ENCODE measurements around the gene GPX5. TPM values are rescaled to one million over a fixed set of nuclear protein-coding genes. Genes with fewer than 3 reads are reported as not detected.

Gene GPX5
- polyA plus RNA-seq, 1 donor from 2014 or later: not detected

GRCh38 chr6:28522594-28523240 is 3.0 kb upstream of the GPX5 start:
- Histone ChIP-seq H3K9me3 (ENCODE audit: low read length) (no peaks in the 10 kb centered on the region), H3K79me2 (replicated peaks; ENCODE audit: insufficient read depth, low read length) (no peaks in the 10 kb centered on the region), H2AFZ (ENCODE audit: low read depth, low read length) (no peak overlapping the region), H3K27me3 (ENCODE audit: insufficient read depth, low read depth, low read length) (no peaks in the 10 kb centered on the region), H3K9ac (ENCODE audit: low read length) (no peak overlapping the region), H3K27ac (ENCODE audit: low read length) (no peak overlapping the region), H4K20me1 (ENCODE audit: insufficient read depth) (no peaks in the 10 kb centered on the region), H3K4me2 (ENCODE audit: low read length) (no peak overlapping the region), H3K9me2 (ENCODE audit: insufficient read depth, low read length) (no peaks in the 10 kb centered on the region), H3K4me3 (ENCODE audit: low read length) (no peak overlapping the region), H3F3A (ENCODE audit: insufficient read depth, low read length, poor library complexity, severe bottlenecking) (no peaks in the 10 kb centered on the region), H3K36me3 (ENCODE audit: insufficient read depth, low read length) (no peaks in the 10 kb centered on the region)
- no peak for TF ChIP-seq POLR2AphosphoS5 (IDR thresholded peaks at IDR 0.05)
- no peak for TF ChIP-seq RAD21 (conservative IDR thresholded peaks at IDR 0.05)
- TF ChIP-seq MXI1 (conservative IDR thresholded peaks at IDR 0.05; ENCODE audit: poor library complexity, severe bottlenecking): no peak
- TF ChIP-seq, protein P1, sequence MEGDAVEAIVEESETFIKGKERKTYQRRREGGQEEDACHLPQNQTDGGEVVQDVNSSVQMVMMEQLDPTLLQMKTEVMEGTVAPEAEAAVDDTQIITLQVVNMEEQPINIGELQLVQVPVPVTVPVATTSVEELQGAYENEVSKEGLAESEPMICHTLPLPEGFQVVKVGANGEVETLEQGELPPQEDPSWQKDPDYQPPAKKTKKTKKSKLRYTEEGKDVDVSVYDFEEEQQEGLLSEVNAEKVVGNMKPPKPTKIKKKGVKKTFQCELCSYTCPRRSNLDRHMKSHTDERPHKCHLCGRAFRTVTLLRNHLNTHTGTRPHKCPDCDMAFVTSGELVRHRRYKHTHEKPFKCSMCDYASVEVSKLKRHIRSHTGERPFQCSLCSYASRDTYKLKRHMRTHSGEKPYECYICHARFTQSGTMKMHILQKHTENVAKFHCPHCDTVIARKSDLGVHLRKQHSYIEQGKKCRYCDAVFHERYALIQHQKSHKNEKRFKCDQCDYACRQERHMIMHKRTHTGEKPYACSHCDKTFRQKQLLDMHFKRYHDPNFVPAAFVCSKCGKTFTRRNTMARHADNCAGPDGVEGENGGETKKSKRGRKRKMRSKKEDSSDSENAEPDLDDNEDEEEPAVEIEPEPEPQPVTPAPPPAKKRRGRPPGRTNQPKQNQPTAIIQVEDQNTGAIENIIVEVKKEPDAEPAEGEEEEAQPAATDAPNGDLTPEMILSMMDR (IDR thresholded peaks at IDR 0.05; ENCODE audit: poor library complexity, severe bottlenecking): no peak
- no peak for TF ChIP-seq SMC3 (conservative IDR thresholded peaks at IDR 0.05; ENCODE audit: poor library complexity)
- TF ChIP-seq, protein P2, sequence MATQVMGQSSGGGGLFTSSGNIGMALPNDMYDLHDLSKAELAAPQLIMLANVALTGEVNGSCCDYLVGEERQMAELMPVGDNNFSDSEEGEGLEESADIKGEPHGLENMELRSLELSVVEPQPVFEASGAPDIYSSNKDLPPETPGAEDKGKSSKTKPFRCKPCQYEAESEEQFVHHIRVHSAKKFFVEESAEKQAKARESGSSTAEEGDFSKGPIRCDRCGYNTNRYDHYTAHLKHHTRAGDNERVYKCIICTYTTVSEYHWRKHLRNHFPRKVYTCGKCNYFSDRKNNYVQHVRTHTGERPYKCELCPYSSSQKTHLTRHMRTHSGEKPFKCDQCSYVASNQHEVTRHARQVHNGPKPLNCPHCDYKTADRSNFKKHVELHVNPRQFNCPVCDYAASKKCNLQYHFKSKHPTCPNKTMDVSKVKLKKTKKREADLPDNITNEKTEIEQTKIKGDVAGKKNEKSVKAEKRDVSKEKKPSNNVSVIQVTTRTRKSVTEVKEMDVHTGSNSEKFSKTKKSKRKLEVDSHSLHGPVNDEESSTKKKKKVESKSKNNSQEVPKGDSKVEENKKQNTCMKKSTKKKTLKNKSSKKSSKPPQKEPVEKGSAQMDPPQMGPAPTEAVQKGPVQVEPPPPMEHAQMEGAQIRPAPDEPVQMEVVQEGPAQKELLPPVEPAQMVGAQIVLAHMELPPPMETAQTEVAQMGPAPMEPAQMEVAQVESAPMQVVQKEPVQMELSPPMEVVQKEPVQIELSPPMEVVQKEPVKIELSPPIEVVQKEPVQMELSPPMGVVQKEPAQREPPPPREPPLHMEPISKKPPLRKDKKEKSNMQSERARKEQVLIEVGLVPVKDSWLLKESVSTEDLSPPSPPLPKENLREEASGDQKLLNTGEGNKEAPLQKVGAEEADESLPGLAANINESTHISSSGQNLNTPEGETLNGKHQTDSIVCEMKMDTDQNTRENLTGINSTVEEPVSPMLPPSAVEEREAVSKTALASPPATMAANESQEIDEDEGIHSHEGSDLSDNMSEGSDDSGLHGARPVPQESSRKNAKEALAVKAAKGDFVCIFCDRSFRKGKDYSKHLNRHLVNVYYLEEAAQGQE (IDR thresholded peaks at IDR 0.05; ENCODE audit: borderline replicate concordance): no peak
- no peak for TF ChIP-seq EP300 (conservative IDR thresholded peaks at IDR 0.05; ENCODE audit: poor library complexity, severe bottlenecking)
- TF ChIP-seq TAF1 (IDR thresholded peaks at IDR 0.05; ENCODE audit: low read depth): no peak
- TF ChIP-seq EZH2 (IDR thresholded peaks at IDR 0.05; ENCODE audit: borderline replicate concordance, insufficient read depth, low read length, poor library complexity, severe bottlenecking): no peak

DNA sequence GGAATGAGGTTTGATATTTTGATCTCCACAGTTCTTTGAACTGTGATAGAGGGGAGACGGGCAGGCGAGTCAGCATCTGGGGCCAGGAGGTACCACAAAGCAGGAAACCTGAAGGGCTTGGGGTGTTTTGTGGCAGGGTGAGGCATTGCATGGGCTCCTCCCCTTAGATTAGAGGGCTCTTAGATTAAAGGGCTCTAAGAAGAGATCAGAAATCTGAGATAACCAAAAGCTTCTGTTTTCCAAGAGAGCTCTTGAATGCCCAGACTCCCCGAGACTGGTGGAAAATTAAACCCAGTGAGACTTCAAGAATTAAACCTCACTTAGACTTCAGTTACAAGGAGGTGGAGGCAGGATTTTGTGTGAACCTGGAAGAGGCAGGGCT is 2.4 kb upstream of the GPX5 start:
- Histone ChIP-seq H3K4me3 (ENCODE audit: low read length) (no peak overlapping the region), H3F3A (ENCODE audit: insufficient read depth, low read length, poor library complexity, severe bottlenecking) (no peaks in the 10 kb centered on the region), H2AFZ (ENCODE audit: low read depth, low read length) (no peak overlapping the region), H3K36me3 (ENCODE audit: insufficient read depth, low read length) (no peaks in the 10 kb centered on the region), H3K4me2 (ENCODE audit: low read length) (no peak overlapping the region), H3K9me2 (ENCODE audit: insufficient read depth, low read length) (no peaks in the 10 kb centered on the region), H3K9ac (ENCODE audit: low read length) (no peak overlapping the region), H3K27ac (ENCODE audit: low read length) (no peak overlapping the region), H3K27me3 (ENCODE audit: insufficient read depth, low read depth, low read length) (no peaks in the 10 kb centered on the region), H3K9me3 (ENCODE audit: low read length) (no peaks in the 10 kb centered on the region), H4K20me1 (ENCODE audit: insufficient read depth) (no peaks in the 10 kb centered on the region), H3K79me2 (replicated peaks; ENCODE audit: insufficient read depth, low read length) (no peaks in the 10 kb centered on the region)
- TF ChIP-seq POLR2AphosphoS5 (IDR thresholded peaks at IDR 0.05) (no peak), EZH2 (IDR thresholded peaks at IDR 0.05; ENCODE audit: borderline replicate concordance, insufficient read depth, low read length, poor library complexity, severe bottlenecking) (no peak), RAD21 (conservative IDR thresholded peaks at IDR 0.05) (no peak), MXI1 (conservative IDR thresholded peaks at IDR 0.05; ENCODE audit: poor library complexity, severe bottlenecking) (no peak), EP300 (conservative IDR thresholded peaks at IDR 0.05; ENCODE audit: poor library complexity, severe bottlenecking) (no peak), TAF1 (IDR thresholded peaks at IDR 0.05; ENCODE audit: low read depth) (no peak), SMC3 (conservative IDR thresholded peaks at IDR 0.05; ENCODE audit: poor library complexity) (no peak)
- TF ChIP-seq, protein P2 (IDR thresholded peaks at IDR 0.05; ENCODE audit: borderline replicate concordance): no peak
- TF ChIP-seq, protein P1 (IDR thresholded peaks at IDR 0.05; ENCODE audit: poor library complexity, severe bottlenecking): no peak

Data from neural cell (in vitro differentiated cells).